Ishikawa (cell line): ENCODE measurements around the gene TUBGCP4.
A peak's percentile ranks its signal among the peaks of the same experiment; 100 is the strongest.

Experiments
- CEBPB ChIP-seq: IDR thresholded peaks from 2 replicates; pipeline ENCODE4 v1.6.1; 2012
- CREB1 ChIP-seq: IDR thresholded peaks from 2 replicates; pipeline ENCODE4 v1.6.1; 2012; ENCODE audit warnings: low read depth
- EGR1 ChIP-seq: IDR thresholded peaks from 2 replicates; pipeline ENCODE4 v1.6.1; 2012
- EP300 ChIP-seq: IDR thresholded peaks from 2 replicates; pipeline ENCODE4 v1.6.1; 2012; ENCODE audit warnings: borderline replicate concordance
- FOXM1 ChIP-seq: IDR thresholded peaks from 2 replicates; pipeline ENCODE4 v1.6.1; 2012; ENCODE audit warnings: low read depth, borderline replicate concordance
- MAX ChIP-seq: IDR thresholded peaks from 2 replicates; pipeline ENCODE4 v1.6.1; 2012
- NFIC ChIP-seq: IDR thresholded peaks from 2 replicates; pipeline ENCODE4 v1.6.1; 2012
- RAD21 ChIP-seq: IDR thresholded peaks from 2 replicates; pipeline ENCODE4 v1.6.1; 2012; ENCODE audit warnings: low read depth
- REST ChIP-seq: IDR thresholded peaks from 2 replicates; pipeline ENCODE4 v1.6.1; 2012; ENCODE audit warnings: low read depth, mild to moderate bottlenecking
- TAF1 ChIP-seq: IDR thresholded peaks from 2 replicates; pipeline ENCODE4 v1.6.1; 2012; ENCODE audit warnings: low read depth, mild to moderate bottlenecking
- TCF12 ChIP-seq: IDR thresholded peaks from 2 replicates; pipeline ENCODE4 v1.6.1; 2012; ENCODE audit warnings: low read depth
- TEAD4 ChIP-seq: IDR thresholded peaks from 2 replicates; pipeline ENCODE4 v1.6.1; 2012
- USF1 ChIP-seq: IDR thresholded peaks from 2 replicates; pipeline ENCODE4 v1.6.1; 2012
- YY1 ChIP-seq: IDR thresholded peaks from 2 replicates; pipeline ENCODE4 v1.6.1; 2012; ENCODE audit warnings: low read depth
- ZBTB7A ChIP-seq: IDR thresholded peaks from 2 replicates; pipeline ENCODE4 v1.6.1; 2012; ENCODE audit warnings: low read depth

TUBGCP4 gene

GRCh38 chr15:43360821-43361220 is 10.1 kb upstream of the TUBGCP4 start:
- TF ChIP-seq USF1, result no peak
- TF ChIP-seq NFIC, result no peak
- no peak for TF ChIP-seq TEAD4
- TF ChIP-seq ZBTB7A, result no peak
- TF ChIP-seq REST, result no peak
- TF ChIP-seq EGR1, result no peak
- no peak for TF ChIP-seq CREB1
- TF ChIP-seq YY1, result no peak
- TF ChIP-seq EP300, result no peak

- TF ChIP-seq FOXM1 (no peak), MAX (no peak), CEBPB (no peak), ZBTB7A (no peak), YY1 (no peak), NFIC (no peak), RAD21 (no peak), REST (no peak), EP300 (no peak), TEAD4 (no peak), TCF12 (no peak), CREB1 (no peak), USF1 (no peak), TAF1 (no peak)
Measured at GRCh38 chr15:43361313-43361903, 9.5 kb upstream of the TUBGCP4 start.

- TF ChIP-seq TCF12 (no peak), USF1 (no peak), ZBTB7A (no peak), TAF1 (no peak), EP300 (no peak), YY1 (no peak), CEBPB (no peak), REST (0 out of 2 replicates have a peak, but pooled peaks have one; percentile 7)
Measured at GRCh38 chr15:43370310-43370974, 459 bp upstream of the TUBGCP4 start.

- TF ChIP-seq FOXM1, result no peak
- peak; percentile 24; the same call in 1 of the 2 replicates for TF ChIP-seq RAD21
- TF ChIP-seq TEAD4, result no peak
- TF ChIP-seq USF1, result 0 out of 2 replicates have a peak, but pooled peaks have one; percentile 7
- TF ChIP-seq EGR1, result no peak
- TF ChIP-seq MAX, result peak; percentile 56; the same call in 1 of the 2 replicates
- no peak for TF ChIP-seq CREB1
- TF ChIP-seq YY1, result no peak
Measured at GRCh38 chr15:43376017-43376705, 5.3 kb downstream of the TUBGCP4 start.
